ENCODE results near the gene DPYD. TPM values are rescaled to one million over a fixed set of nuclear protein-coding genes. Genes with fewer than 3 reads are reported as not detected.

The DPYD gene
- polyA plus RNA-seq, 3 donors from 2014 or later: 23.0 to 35.9 (median 30.8) TPM

GRCh38 chr1:97920276-97920831, 480 bp downstream of the DPYD start:
- H3K36me3 Mint-ChIP-seq: no peaks in the 10 kb centered on the region
- H3K27ac Mint-ChIP-seq: peak overlapping the region; percentile 88 to 95 (median 93)
- peaks cover 3 to 9% (median 4%) of the 10 kb centered on the region in 3 donors for H3K27me3 Mint-ChIP-seq (ENCODE audit: low read depth in 3 of 3)
- H3K4me3 Mint-ChIP-seq: peak overlapping the region; percentile 96 to 98 (median 97)
- DNase-seq: no peak
- H3K4me1 Mint-ChIP-seq: peaks cover 40 to 64% of the 10 kb centered on the region in 2 donors
- no peaks in the 10 kb centered on the region for H3K9me3 Mint-ChIP-seq

- peak; percentile 35 to 40 (median 39) for DNase-seq
- H3K4me1 Mint-ChIP-seq: peaks cover 42 to 70% of the 10 kb centered on the region in 2 donors
- no peaks in the 10 kb centered on the region for H3K36me3 Mint-ChIP-seq
- no peaks in the 10 kb centered on the region for H3K9me3 Mint-ChIP-seq
- H3K27ac Mint-ChIP-seq: peak overlapping the region; percentile 88 to 95 (median 93)
- peaks cover 3 to 9% (median 4%) of the 10 kb centered on the region in 3 donors for H3K27me3 Mint-ChIP-seq (ENCODE audit: low read depth in 3 of 3)
- peak overlapping the region; percentile 96 to 98 (median 97) for H3K4me3 Mint-ChIP-seq
These were observed 1.1 kb downstream of the DPYD start for GRCh38 chr1:97919585-97920261.

- peak overlapping the region; percentile 96 to 98 (median 97) for H3K4me3 Mint-ChIP-seq
- DNase-seq: no peak
- peak overlapping the region; percentile 19 to 95 (median 91) for H3K27ac Mint-ChIP-seq
- H3K36me3 Mint-ChIP-seq: no peaks in the 10 kb centered on the region
- peaks cover 3 to 9% (median 4%) of the 10 kb centered on the region in 3 donors for H3K27me3 Mint-ChIP-seq (ENCODE audit: low read depth in 3 of 3)
- peaks cover 43 to 77% of the 10 kb centered on the region in 2 donors for H3K4me1 Mint-ChIP-seq
- no peaks in the 10 kb centered on the region for H3K9me3 Mint-ChIP-seq
These were observed 1.9 kb downstream of the DPYD start for GRCh38 chr1:97918961-97919360.

DNA sequence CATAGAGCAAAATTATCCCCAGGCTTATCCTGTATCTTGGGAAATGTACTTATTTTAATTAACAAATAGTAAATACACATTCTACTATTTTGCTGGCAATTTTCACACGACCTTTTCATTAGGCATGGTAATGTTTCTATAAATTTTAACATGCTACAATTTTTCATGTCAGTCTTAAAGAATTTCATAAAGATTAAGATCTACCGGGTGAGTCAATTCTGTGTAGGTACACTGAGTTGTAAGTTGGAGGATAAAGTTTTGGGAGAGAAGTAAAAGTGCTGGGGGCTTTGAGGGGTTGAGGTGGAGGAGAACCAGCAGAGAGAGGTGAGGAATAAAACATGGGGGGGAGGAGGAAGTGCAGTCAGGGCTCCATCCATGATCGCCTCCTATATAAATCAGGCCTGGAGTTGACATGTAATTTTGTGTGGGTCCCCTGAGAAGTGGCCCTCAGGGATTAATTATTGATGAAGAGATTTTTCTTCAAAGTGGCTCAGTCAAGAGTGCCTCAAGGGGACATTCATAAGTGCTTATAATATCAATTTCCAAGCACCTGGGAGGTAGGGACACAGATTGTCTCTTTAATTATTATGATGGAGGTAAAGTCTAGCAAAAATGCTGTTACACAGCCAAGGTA, 7.2 kb downstream of the DPYD start:
- Mint-ChIP-seq H3K36me3 (no peaks in the 10 kb centered on the region), H3K27ac (peak overlapping the region in 1 of 6 donors; percentile 28), H3K4me1 (peaks cover 25 to 71% of the 10 kb centered on the region in 2 donors), H3K9me3 (no peaks in the 10 kb centered on the region), H3K27me3 (ENCODE audit: low read depth in 3 of 3) (peaks cover 0 to 1% (median 0%) of the 10 kb centered on the region in 3 donors), H3K4me3 (no peak overlapping the region)
- DNase-seq: no peak

DNA sequence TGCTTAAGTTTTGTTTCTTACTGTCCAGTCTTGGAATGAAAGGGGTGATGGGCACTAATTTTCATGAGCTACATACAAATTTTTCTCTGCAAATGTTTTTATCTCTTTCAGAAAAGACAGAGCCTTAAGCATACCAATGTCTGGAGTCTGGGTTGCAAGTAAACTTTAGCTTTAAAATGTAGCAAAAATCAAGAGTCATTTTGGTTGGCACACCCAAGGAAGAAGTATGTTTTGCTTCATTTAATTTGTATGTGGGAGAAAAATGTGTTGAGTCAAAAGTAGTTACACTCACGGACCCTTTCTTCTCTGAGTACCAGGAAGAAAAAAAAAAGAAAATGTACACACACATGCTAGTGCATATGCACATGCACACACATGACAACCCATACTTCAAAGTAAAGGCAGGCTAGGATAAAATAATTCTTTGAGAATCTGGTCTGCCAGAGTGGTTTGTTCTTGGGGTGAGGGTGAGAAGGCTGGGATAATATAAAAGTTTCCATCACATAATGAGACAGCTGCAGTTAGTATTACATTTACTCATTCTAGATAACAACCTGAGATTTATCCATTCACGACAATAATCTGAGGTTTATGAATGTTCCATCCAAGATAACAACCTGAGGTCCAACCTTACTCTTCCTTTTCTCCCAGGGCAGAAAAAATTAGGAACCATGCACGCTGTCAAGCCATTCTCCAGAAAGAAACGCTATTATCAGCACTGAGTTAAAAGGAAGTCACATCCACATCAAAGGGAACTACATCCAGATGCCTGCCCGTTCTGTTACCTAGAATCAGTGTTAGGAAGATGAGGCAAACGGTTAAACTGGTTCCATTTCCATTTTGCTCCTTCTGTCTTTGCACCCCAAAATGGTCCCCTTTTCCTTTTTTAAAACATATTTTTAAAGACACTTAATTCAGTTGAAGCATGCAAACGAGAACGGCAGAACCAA, 9.3 kb downstream of the DPYD start:
- peaks cover 0 to 1% (median 0%) of the 10 kb centered on the region in 3 donors for H3K27me3 Mint-ChIP-seq (ENCODE audit: low read depth in 3 of 3)
- peaks cover 19 to 57% of the 10 kb centered on the region in 2 donors for H3K4me1 Mint-ChIP-seq
- no peak overlapping the region for H3K4me3 Mint-ChIP-seq
- no peaks in the 10 kb centered on the region for H3K36me3 Mint-ChIP-seq
- DNase-seq: no peak
- no peaks in the 10 kb centered on the region for H3K9me3 Mint-ChIP-seq
- H3K27ac Mint-ChIP-seq: no peak overlapping the region

DNA sequence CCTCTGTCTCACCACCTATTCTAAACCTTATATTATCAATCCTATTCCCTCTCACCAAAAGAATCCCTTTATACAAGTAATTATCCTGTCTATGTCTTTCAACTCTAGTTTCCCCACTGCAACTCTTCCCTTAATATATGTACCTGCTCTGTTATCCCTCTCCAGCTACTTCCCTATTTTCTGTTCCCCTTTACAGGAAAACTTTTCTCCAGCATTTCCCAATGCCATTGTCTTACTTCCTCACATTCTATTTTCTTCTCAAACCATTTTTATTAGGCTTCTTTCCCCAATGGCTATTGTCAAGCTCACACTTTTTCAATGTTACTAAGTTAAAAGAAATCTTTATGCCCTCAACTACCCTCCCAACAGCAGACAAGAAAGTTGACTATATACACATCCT, 11.6 kb downstream of the DPYD start:
- H3K27me3 Mint-ChIP-seq (ENCODE audit: low read depth in 3 of 3): peaks cover 0 to 1% (median 0%) of the 10 kb centered on the region in 3 donors
- no peak overlapping the region for H3K27ac Mint-ChIP-seq
- no peaks in the 10 kb centered on the region for H3K9me3 Mint-ChIP-seq
- no peak overlapping the region for H3K4me3 Mint-ChIP-seq
- H3K4me1 Mint-ChIP-seq: peaks cover 15 to 42% of the 10 kb centered on the region in 2 donors
- DNase-seq: no peak
- no peaks in the 10 kb centered on the region for H3K36me3 Mint-ChIP-seq

DNA sequence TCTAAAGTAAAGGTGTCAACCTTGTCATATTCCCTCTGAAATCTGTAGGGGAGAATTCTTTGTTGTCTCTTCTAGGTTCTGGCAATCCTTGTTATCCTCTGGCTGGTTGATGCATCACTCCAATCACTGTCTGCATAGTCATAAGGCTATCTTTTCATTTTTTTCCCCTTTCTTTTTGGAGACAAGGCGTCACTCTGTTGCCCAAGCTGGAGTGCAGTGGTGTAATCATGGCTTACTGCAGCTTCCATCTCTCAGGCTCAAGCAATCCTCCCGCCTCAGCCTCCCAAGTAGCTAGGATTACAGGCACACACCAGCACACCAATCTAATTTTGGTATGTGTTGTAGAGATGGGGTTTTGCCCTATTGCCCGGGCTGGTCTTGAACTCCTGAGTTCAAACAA, 12.9 kb downstream of the DPYD start:
- no peaks in the 10 kb centered on the region for H3K9me3 Mint-ChIP-seq
- H3K27me3 Mint-ChIP-seq (ENCODE audit: low read depth in 3 of 3): no peaks in the 10 kb centered on the region
- no peak overlapping the region for H3K27ac Mint-ChIP-seq
- no peak for DNase-seq
- H3K4me3 Mint-ChIP-seq: no peak overlapping the region
- no peaks in the 10 kb centered on the region for H3K36me3 Mint-ChIP-seq
- H3K4me1 Mint-ChIP-seq: peaks cover 13 to 33% of the 10 kb centered on the region in 2 donors

DNA sequence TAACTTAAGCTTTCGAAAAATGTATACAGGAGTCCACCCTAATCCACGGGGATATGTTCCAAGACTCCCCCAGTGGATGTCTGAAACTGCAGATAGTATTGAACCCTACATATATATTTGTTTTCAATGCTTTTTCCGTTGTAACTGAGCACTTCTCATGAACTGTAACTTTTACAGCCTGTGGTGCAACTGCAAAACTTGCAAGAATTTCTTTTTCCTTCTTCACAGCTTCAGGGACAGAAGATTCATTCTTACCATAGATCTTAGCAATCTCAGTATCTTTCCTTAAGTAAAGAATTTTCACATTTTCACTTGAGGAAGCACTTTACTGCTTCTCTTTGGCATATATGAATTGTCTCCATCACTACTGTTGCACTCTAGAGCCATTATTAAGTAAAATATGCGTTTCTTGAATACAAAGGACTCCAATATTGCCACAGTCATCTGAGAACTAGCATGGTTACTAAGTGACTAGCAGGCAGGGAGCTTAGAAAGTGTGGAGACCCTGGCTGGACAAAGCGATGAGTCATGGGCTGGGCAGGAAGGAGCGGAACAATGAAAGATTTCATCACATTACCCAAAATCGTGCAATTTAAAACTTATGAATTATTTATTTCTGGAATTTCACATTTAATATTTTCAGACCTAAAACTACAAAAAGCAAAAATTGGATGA, 14.1 kb downstream of the DPYD start:
- Mint-ChIP-seq H3K9me3 (no peaks in the 10 kb centered on the region), H3K36me3 (no peaks in the 10 kb centered on the region), H3K4me3 (no peak overlapping the region), H3K4me1 (peaks cover 13 to 35% of the 10 kb centered on the region in 2 donors), H3K27ac (no peak overlapping the region), H3K27me3 (ENCODE audit: low read depth in 3 of 3) (no peaks in the 10 kb centered on the region)
- DNase-seq: no peak

- Mint-ChIP-seq H3K36me3 (no peaks in the 10 kb centered on the region), H3K4me1 (peaks cover 20 to 41% of the 10 kb centered on the region in 2 donors), H3K9me3 (no peaks in the 10 kb centered on the region), H3K4me3 (no peak overlapping the region), H3K27me3 (ENCODE audit: low read depth in 3 of 3) (no peaks in the 10 kb centered on the region), H3K27ac (no peak overlapping the region)
- no peak for DNase-seq
These were observed 15.5 kb downstream of the DPYD start for GRCh38 chr1:97905141-97905940.

DNA sequence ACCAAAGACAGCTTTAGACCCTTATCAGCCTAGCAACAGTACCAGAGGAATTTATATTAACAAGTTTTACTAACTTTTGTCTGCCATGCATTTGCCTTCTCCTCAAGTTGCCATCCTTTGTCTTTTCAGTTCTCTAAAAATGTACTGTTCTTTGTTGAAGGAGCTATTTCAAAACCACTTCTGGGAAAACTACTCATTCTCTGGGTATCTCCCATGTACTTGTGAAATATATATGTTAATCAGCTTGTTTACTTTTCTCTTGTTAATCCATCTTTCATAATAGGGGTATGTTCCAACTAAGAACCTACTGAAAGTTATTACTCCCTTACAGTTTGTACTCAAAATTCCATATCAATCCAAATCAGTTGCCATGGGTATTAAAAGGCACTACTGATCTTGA, 16.3 kb downstream of the DPYD start:
- DNase-seq: no peak
- H3K9me3 Mint-ChIP-seq: no peaks in the 10 kb centered on the region
- H3K27ac Mint-ChIP-seq: peak overlapping the region in 1 of 6 donors; percentile 50
- H3K4me3 Mint-ChIP-seq: no peak overlapping the region
- no peaks in the 10 kb centered on the region for H3K36me3 Mint-ChIP-seq
- H3K4me1 Mint-ChIP-seq: peaks cover 25 to 50% of the 10 kb centered on the region in 2 donors
- H3K27me3 Mint-ChIP-seq (ENCODE audit: low read depth in 3 of 3): no peaks in the 10 kb centered on the region

DNA sequence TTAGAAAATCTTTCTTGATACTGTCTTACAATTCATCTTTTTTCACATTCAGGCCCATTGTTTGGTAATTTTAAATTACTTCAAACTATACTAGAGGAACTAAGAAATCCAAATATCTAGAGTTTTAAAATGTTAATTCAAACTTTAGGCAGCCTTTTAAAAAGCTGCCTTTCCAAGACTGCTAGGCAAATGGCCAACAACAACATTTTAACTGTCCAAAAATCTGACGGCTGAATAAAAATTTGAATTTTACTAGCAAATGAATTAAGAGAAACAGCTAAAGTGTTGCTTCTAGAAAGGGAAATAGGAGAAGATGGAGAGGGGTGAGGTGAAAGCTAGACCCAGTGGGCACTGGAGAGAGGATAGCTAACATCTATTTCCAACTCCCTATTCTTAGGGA, 17.2 kb downstream of the DPYD start:
- no peaks in the 10 kb centered on the region for H3K27me3 Mint-ChIP-seq (ENCODE audit: low read depth in 3 of 3)
- peaks cover 0 to 5% (median 3%) of the 10 kb centered on the region in 3 donors for H3K36me3 Mint-ChIP-seq
- H3K27ac Mint-ChIP-seq: no peak overlapping the region
- H3K4me3 Mint-ChIP-seq: no peak overlapping the region
- H3K9me3 Mint-ChIP-seq: no peaks in the 10 kb centered on the region
- H3K4me1 Mint-ChIP-seq: peaks cover 25 to 57% of the 10 kb centered on the region in 2 donors
- no peak for DNase-seq

DNA sequence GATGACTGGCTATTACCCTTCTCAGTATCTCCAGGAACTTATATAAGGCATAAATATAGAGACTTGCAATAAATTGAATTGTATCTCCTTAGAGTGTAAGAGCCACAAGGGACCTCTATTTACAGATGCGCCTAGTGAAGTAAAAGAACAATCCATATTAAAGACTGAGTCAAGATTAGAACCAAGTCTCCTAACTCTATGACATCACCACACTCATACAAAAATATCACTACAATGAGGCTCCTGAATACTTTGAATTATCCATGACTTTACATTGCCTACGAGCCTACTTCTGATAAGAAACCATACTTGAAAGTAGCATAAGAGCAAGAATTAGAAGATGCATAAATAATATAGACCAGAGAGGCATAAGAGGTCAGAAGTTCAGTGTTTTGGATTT, 18.8 kb downstream of the DPYD start:
- H3K4me3 Mint-ChIP-seq: no peak overlapping the region

More for the DNA sequence above, 18.8 kb downstream of the DPYD start:
- Mint-ChIP-seq H3K27ac (peak overlapping the region in 4 of 6 donors; percentile 3 to 60 (median 26)), H3K9me3 (no peaks in the 10 kb centered on the region), H3K27me3 (ENCODE audit: low read depth in 3 of 3) (no peaks in the 10 kb centered on the region), H3K4me1 (peaks cover 28 to 64% of the 10 kb centered on the region in 2 donors), H3K36me3 (peaks cover 0 to 14% (median 11%) of the 10 kb centered on the region in 3 donors)
- no peak for DNase-seq

All from immature natural killer cell (primary cell).